SK-N-SH (cell line): ENCODE measurements around the gene RBMS1. TPM values are rescaled to one million over a fixed set of nuclear protein-coding genes. Genes with fewer than 3 reads are reported as not detected.

Experiments
- CTCF ChIA-PET: fragments of 300-600, 350-600 bp; formaldehyde crosslinking; extraction: SDS; loops from one replicate; lab custom pipeline; 2021; lab: Yijun Ruan, JAX
- POLR2A ChIA-PET: fragments of 350-600 bp; sonication (Branson Sonifier 250); formaldehyde crosslinking; extraction: SDS; loops from one replicate; lab custom pipeline; 2020; ENCODE audit warnings: antibody characterized with exemption, inconsistent platforms; lab: Yijun Ruan, JAX
- DNase-seq: peaks from one replicate; pipeline ENCODE4 v3.0.0; 2012
- H2AFZ ChIP-seq: fragments of 200-600 bp; sonication (generic); 2 replicates; pipeline ENCODE4 v1.8.1; 2016; ENCODE audit warnings: antibody characterized with exemption, mild to moderate bottlenecking, low read depth
- H3F3A ChIP-seq: fragments of 200-600 bp; sonication (generic); replicated peaks from 2 replicates; pipeline ENCODE3; 2016; ENCODE audit warnings: antibody characterized with exemption, mild to moderate bottlenecking; ENCODE audit not compliant: insufficient read depth
- H3K27ac ChIP-seq, 2 experiments: fragments of 200-500 bp in 1 of 2; fragments of 200-600 bp in 1 of 2; sonication (Bioruptor generic) in 1 of 2; sonication (generic), shearing (Covaris generic) in 1 of 2; 2 replicates each; pipeline versions ENCODE4 v1.5.1 to v1.6.1; 2014 to 2016; ENCODE audit warnings: low read depth in 2 of 2, inconsistent platforms in 1 of 2, low read length in 1 of 2, mild to moderate bottlenecking in 1 of 2, mixed read lengths in 1 of 2
- H3K27me3 ChIP-seq: fragments of 200-600 bp; sonication (generic), shearing (Covaris generic); 2 replicates; pipeline ENCODE4 v1.6.1; 2016; ENCODE audit warnings: mixed run types; ENCODE audit not compliant: insufficient read depth
- H3K36me3 ChIP-seq, 2 experiments: fragments of 200-500 bp in 1 of 2; fragments of 200-600 bp in 1 of 2; sonication (Bioruptor generic) in 1 of 2; sonication (generic) in 1 of 2; replicated peaks in 1 of 2; 2 replicates each; pipeline versions ENCODE3 to v1.5.1; 2014 to 2016; ENCODE audit warnings: low read length in 1 of 2, mild to moderate bottlenecking in 1 of 2; ENCODE audit not compliant: insufficient read depth in 2 of 2, control insufficient read depth in 1 of 2
- H3K4me1 ChIP-seq, 2 experiments: fragments of 200-500 bp in 1 of 2; fragments of 200-600 bp in 1 of 2; sonication (Bioruptor generic) in 1 of 2; sonication (generic), shearing (Covaris generic) in 1 of 2; 2 replicates each; pipeline versions ENCODE4 v1.5.1 to v1.6.1; 2014 to 2016; ENCODE audit warnings: low read depth in 1 of 2, low read length in 1 of 2, mixed run types in 1 of 2; ENCODE audit not compliant: insufficient read depth in 2 of 2, control insufficient read depth in 1 of 2
- H3K4me2 ChIP-seq: fragments of 200-600 bp; sonication (generic), shearing (Covaris generic); 2 replicates; pipeline ENCODE4 v1.6.1; 2017; ENCODE audit warnings: mixed run types
- H3K4me3 ChIP-seq, 2 experiments: fragments of 200-500 bp in 1 of 2; fragments of 200-600 bp in 1 of 2; sonication (Bioruptor generic) in 1 of 2; sonication (generic), shearing (Covaris generic) in 1 of 2; 2 replicates each; pipeline versions ENCODE4 v1.5.1 to v1.8.1; 2014 to 2016; ENCODE audit warnings: low read depth in 2 of 2, inconsistent platforms in 1 of 2, low read length in 1 of 2, mild to moderate bottlenecking in 1 of 2, mixed read lengths in 1 of 2, moderate library complexity in 1 of 2
- H3K79me2 ChIP-seq: fragments of 200-600 bp; sonication (generic); 2 replicates; pipeline ENCODE4 v1.8.1; 2017; ENCODE audit warnings: mild to moderate bottlenecking; ENCODE audit not compliant: insufficient read depth
- H3K9ac ChIP-seq: fragments of 200-600 bp; sonication (generic); 2 replicates; pipeline ENCODE4 v1.6.1; 2017; ENCODE audit warnings: mixed run types
- H3K9me2 ChIP-seq: fragments of 200-600 bp; sonication (generic); 2 replicates; pipeline ENCODE4 v1.6.1; 2017; ENCODE audit warnings: mixed run types
- H3K9me3 ChIP-seq: fragments of 200-600 bp; sonication (generic); 2 replicates; pipeline ENCODE4 v1.6.1; 2017; ENCODE audit warnings: mixed run types, mild to moderate bottlenecking, moderate library complexity
- H4K20me1 ChIP-seq: fragments of 200-600 bp; sonication (generic); 2 replicates; pipeline ENCODE4 v1.6.1; 2017; ENCODE audit warnings: mild to moderate bottlenecking, mixed run types; ENCODE audit not compliant: insufficient read depth
- CHD2 ChIP-seq: fragments of 150-350 bp; IDR thresholded peaks from 2 replicates; pipeline ENCODE4 v1.6.1; 2018; ENCODE audit warnings: low read length; ENCODE audit not compliant: partially characterized antibody
- FOSL2 ChIP-seq: IDR thresholded peaks from 2 replicates; pipeline ENCODE4 v1.4.0; 2012; ENCODE audit warnings: low read depth, mild to moderate bottlenecking, moderate library complexity, borderline replicate concordance
- FOXJ3 ChIP-seq: sonication (generic); formaldehyde crosslinking; IDR thresholded peaks from 2 replicates; pipeline ENCODE4 v1.5.1; 2020; ENCODE audit warnings: mild to moderate bottlenecking, missing genetic modification reagents
- GATA2 ChIP-seq: sonication (generic); formaldehyde crosslinking; IDR thresholded peaks from 2 replicates; pipeline ENCODE4 v1.5.0; 2020; ENCODE audit warnings: mild to moderate bottlenecking, missing genetic modification reagents
- JUND ChIP-seq: IDR thresholded peaks from 2 replicates; pipeline ENCODE4 v1.4.0; 2012
- MEF2A ChIP-seq: IDR thresholded peaks from 2 replicates; pipeline ENCODE4 v1.4.0; 2012; ENCODE audit warnings: low read depth, borderline replicate concordance
- MXI1 ChIP-seq: IDR thresholded peaks from 2 replicates; pipeline ENCODE4 v1.6.1; 2012; ENCODE audit warnings: mild to moderate bottlenecking, low read depth, low read length, improper control_type of control experiment
- NFIC ChIP-seq: IDR thresholded peaks from 2 replicates; pipeline ENCODE4 v1.4.0; 2012; ENCODE audit warnings: borderline replicate concordance
- POLR2AphosphoS5 ChIP-seq: IDR thresholded peaks from 2 replicates; pipeline ENCODE4 v1.6.1; 2012; ENCODE audit warnings: low read depth, low read length
- SIN3A ChIP-seq: IDR thresholded peaks from 2 replicates; pipeline ENCODE4 v1.6.1; 2012; ENCODE audit warnings: low read depth, mild to moderate bottlenecking, low read length, moderate library complexity, borderline replicate concordance
- SMC3 ChIP-seq: IDR thresholded peaks from 2 replicates; pipeline ENCODE4 v1.6.1; 2012; ENCODE audit warnings: low read depth, low read length, improper control_type of control experiment
- TCF12 ChIP-seq: IDR thresholded peaks from 2 replicates; pipeline ENCODE4 v1.4.0; 2012
- WGBS: methylation state at CpG from one replicate; pipeline ENCODE4 v1.1.6; 2017; ENCODE audit warnings: low lambda C conversion rate; 5-methylcytosine and 5-hydroxymethylcytosine counted together
- polyA plus RNA-seq, 3 experiments: library from polyadenylated mRNA; depleted of rRNA; stranded (reverse); fragments of >200 nt; gene quantifications; 2 replicates each; pipeline ENCODE4 v1.2.3, GENCODE V29; 2012
- TF ChIP-seq, protein P1 (sequence below): IDR thresholded peaks from 2 replicates; pipeline ENCODE4 v1.4.0; 2012; ENCODE audit warnings: low read depth
- TF ChIP-seq, protein P2 (sequence below): fragments of 200-600 bp; sonication (generic); IDR thresholded peaks from 2 replicates; pipeline ENCODE4 v1.6.1; 2017; ENCODE audit warnings: antibody characterized with exemption, mild to moderate bottlenecking, moderate library complexity
- TF ChIP-seq, protein P3 (sequence below): IDR thresholded peaks from 2 replicates; pipeline ENCODE4 v1.4.0; 2012; ENCODE audit warnings: low read depth, borderline replicate concordance

RBMS1 gene
- polyA plus RNA-seq, 1 of the 3 experiments (the other 2 are of a cell fraction): 56.5 TPM

DNA sequence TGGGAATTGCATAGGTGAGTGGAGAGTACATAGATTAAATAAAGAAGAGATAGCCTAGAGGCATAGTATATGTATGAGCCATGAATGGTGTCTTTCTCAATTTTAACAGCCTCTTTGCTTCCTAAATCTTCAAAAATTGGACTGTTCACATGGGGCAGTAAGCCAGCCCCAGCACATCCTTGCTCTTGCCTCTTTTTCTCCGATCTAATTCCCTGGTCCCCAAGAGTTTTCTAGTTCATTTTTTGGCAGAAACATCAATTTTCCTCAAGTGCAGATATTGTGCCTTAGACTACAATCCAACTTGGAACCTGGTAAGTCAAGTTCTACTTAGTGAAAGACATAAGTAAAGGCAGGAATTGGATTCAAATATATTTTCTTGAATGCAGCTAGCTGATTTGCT, 243.7 kb downstream of the RBMS1 start:
- 100% methylated on average over 1 of the region's 1 CpG for WGBS
- Histone ChIP-seq H3F3A (no peaks in the 10 kb centered on the region), H4K20me1 (no peaks in the 10 kb centered on the region), H3K4me2 (no peak overlapping the region), H3K4me1 (peaks cover 0 to 5% of the 10 kb centered on the region in 2 experiments; a peak in 2 of 4 replicates), H3K27ac (no peak overlapping the region), H3K79me2 (no peaks in the 10 kb centered on the region), H3K36me3 (no peaks in the 10 kb centered on the region), H3K9me2 (no peaks in the 10 kb centered on the region), H3K27me3 (no peaks in the 10 kb centered on the region), H3K9me3 (no peaks in the 10 kb centered on the region), H2AFZ (no peak overlapping the region), H3K4me3 (no peak overlapping the region), H3K9ac (no peak overlapping the region)
- CTCF ChIA-PET: interaction anchor here (1.0 to 4.0 kb wide), 5 partner anchors 13 to 745 kb away, joined by 3 to 47 read pairs (median 3); no protein-coding TSS in a partner anchor
- DNase-seq: no peak
- TF ChIP-seq, protein P1, sequence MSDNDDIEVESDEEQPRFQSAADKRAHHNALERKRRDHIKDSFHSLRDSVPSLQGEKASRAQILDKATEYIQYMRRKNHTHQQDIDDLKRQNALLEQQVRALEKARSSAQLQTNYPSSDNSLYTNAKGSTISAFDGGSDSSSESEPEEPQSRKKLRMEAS: no peak
- TF ChIP-seq SMC3 (no peak), JUND (no peak), GATA2 (no peak), NFIC (no peak), FOSL2 (no peak), MXI1 (no peak), CHD2 (no peak)
- TF ChIP-seq, protein P2, sequence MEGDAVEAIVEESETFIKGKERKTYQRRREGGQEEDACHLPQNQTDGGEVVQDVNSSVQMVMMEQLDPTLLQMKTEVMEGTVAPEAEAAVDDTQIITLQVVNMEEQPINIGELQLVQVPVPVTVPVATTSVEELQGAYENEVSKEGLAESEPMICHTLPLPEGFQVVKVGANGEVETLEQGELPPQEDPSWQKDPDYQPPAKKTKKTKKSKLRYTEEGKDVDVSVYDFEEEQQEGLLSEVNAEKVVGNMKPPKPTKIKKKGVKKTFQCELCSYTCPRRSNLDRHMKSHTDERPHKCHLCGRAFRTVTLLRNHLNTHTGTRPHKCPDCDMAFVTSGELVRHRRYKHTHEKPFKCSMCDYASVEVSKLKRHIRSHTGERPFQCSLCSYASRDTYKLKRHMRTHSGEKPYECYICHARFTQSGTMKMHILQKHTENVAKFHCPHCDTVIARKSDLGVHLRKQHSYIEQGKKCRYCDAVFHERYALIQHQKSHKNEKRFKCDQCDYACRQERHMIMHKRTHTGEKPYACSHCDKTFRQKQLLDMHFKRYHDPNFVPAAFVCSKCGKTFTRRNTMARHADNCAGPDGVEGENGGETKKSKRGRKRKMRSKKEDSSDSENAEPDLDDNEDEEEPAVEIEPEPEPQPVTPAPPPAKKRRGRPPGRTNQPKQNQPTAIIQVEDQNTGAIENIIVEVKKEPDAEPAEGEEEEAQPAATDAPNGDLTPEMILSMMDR: no peak
- TF ChIP-seq, protein P3, sequence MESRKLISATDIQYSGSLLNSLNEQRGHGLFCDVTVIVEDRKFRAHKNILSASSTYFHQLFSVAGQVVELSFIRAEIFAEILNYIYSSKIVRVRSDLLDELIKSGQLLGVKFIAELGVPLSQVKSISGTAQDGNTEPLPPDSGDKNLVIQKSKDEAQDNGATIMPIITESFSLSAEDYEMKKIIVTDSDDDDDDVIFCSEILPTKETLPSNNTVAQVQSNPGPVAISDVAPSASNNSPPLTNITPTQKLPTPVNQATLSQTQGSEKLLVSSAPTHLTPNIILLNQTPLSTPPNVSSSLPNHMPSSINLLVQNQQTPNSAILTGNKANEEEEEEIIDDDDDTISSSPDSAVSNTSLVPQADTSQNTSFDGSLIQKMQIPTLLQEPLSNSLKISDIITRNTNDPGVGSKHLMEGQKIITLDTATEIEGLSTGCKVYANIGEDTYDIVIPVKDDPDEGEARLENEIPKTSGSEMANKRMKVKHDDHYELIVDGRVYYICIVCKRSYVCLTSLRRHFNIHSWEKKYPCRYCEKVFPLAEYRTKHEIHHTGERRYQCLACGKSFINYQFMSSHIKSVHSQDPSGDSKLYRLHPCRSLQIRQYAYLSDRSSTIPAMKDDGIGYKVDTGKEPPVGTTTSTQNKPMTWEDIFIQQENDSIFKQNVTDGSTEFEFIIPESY: no peak
- POLR2A ChIA-PET: no interaction called here

DNA sequence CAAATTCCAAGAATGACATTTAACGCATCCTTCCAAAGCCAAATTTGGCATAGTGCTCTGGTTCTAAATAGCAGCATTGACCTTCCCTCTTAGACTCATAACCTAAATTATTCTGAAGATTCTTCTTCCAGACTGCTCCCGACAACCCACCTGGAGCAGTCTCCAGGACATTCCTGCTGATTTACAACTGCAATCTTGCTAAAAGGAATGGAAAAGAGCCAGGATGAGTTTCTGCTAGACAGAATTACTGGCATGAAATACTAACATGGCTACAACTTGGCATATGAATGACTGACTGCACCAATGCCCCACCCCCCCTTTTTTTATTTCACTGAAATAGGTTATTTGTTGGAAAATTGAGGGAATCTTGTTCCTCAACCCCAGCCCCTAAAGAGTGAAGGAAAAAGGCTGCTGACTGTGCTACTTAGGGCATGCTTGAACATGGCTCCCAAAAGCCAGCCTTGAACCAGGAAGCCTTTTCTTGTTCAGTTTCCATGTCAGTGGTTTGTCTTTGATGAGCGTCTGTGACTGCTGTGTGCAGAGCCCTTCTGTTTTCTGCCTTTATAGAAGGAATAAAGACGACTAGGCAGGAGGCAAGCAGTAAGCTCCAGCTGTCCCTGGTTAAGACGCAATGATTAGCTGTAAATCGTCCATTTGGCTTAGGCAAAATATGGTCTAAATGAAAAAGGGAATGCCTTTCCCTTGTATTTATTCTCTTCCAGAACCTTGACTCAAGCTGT, 246.1 kb downstream of the RBMS1 start:
- H3K4me3 ChIP-seq: no peak overlapping the region
- ChIA-PET POLR2A (no interaction called here), CTCF (interaction anchor here (1.6 to 2.0 kb wide), 2 partner anchors 31 to 747 kb away, joined by 3 to 8 read pairs; no protein-coding TSS in a partner anchor)
- H3K36me3 ChIP-seq: no peaks in the 10 kb centered on the region
- H3F3A ChIP-seq: peaks cover 7% of the 10 kb centered on the region
- H4K20me1 ChIP-seq: no peaks in the 10 kb centered on the region
- 91% methylated on average over 6 of the region's 6 CpGs for WGBS
- H3K4me2 ChIP-seq: no peak overlapping the region
- no peaks in the 10 kb centered on the region for H3K79me2 ChIP-seq
- peak overlapping the region in 1 of 2 experiments; percentile 60; a peak in 1 of 4 replicates for H3K27ac ChIP-seq
- no peak overlapping the region for H3K9ac ChIP-seq
- peaks cover 8 to 12% of the 10 kb centered on the region in 2 experiments for H3K4me1 ChIP-seq
- no peaks in the 10 kb centered on the region for H3K9me3 ChIP-seq
- no peak for DNase-seq
- TF ChIP-seq CHD2 (no peak), FOXJ3 (CRISPR knock-in tag) (no peak), MEF2A (no peak), NFIC (no peak), MXI1 (no peak), TCF12 (no peak), POLR2AphosphoS5 (no peak), SIN3A (no peak)
- TF ChIP-seq, protein P2: no peak
- H3K27me3 ChIP-seq: no peaks in the 10 kb centered on the region
- H3K9me2 ChIP-seq: no peaks in the 10 kb centered on the region
- H2AFZ ChIP-seq: no peak overlapping the region
